Keratinocyte (primary cell): ENCODE results near the gene ADCY7. TPM values are rescaled to one million over a fixed set of nuclear protein-coding genes. Genes with fewer than 3 reads are reported as not detected.

Source experiments
- DNase-seq: peaks from one replicate; pipeline ENCODE4 v3.0.0-alpha.2; 2011; ENCODE audit warnings: low read depth, missing footprints, low spot score
- FAIRE-seq: peaks from 2 replicates; lab custom pipeline; 2011; peaks lifted over from hg19 to GRCh38; lab: Jason Lieb, UNC
- H2AFZ ChIP-seq: 2 replicates; pipeline ENCODE4 v1.6.0; 2012; ENCODE audit warnings: low read length, control low read depth, inconsistent platforms; ENCODE audit not compliant: control insufficient read depth
- H3K27ac ChIP-seq: 2 replicates; pipeline ENCODE4 v1.5.1; 2011; ENCODE audit warnings: low read length; ENCODE audit not compliant: control insufficient read depth, insufficient read depth
- H3K27me3 ChIP-seq: 3 replicates; pipeline ENCODE4 v1.6.0; 2011; ENCODE audit warnings: low read length; ENCODE audit not compliant: control insufficient read depth, insufficient read depth; ENCODE audit errors: extremely low read depth
- H3K36me3 ChIP-seq, 2 experiments: 2 replicates in 1 of 2; 3 replicates in 1 of 2; pipeline ENCODE4 v1.5.1; 2011; ENCODE audit warnings: low read length in 2 of 2, mild to moderate bottlenecking in 1 of 2; ENCODE audit not compliant: control insufficient read depth in 2 of 2, insufficient read depth in 2 of 2; ENCODE audit errors: extremely low read depth in 1 of 2
- H3K4me1 ChIP-seq: 3 replicates; pipeline ENCODE4 v1.5.1; 2011; ENCODE audit warnings: low read length; ENCODE audit not compliant: control insufficient read depth, insufficient read depth; ENCODE audit errors: extremely low read depth
- H3K4me2 ChIP-seq: 3 replicates; pipeline ENCODE4 v1.6.0; 2011; ENCODE audit warnings: low read depth, low read length; ENCODE audit not compliant: control insufficient read depth, insufficient read depth; ENCODE audit errors: extremely low read depth
- H3K4me3 ChIP-seq, 3 experiments: fragments of 200-600 bp in 1 of 3; sonication (generic) in 1 of 3; 2 replicates in 2 of 3; 3 replicates in 1 of 3; pipeline ENCODE4 v1.5.1; 2011 to 2016; ENCODE audit warnings: low read length in 3 of 3, mild to moderate bottlenecking in 3 of 3, control low read depth in 2 of 3, inconsistent platforms in 1 of 3, low read depth in 1 of 3, mixed read lengths in 1 of 3, mixed run types in 1 of 3, moderate library complexity in 1 of 3; ENCODE audit not compliant: control insufficient read depth in 2 of 3, insufficient read depth in 2 of 3; ENCODE audit errors: extremely low read depth in 1 of 3
- H3K79me2 ChIP-seq: 2 replicates; pipeline ENCODE4 v1.6.0; 2012; ENCODE audit warnings: low read length; ENCODE audit not compliant: control insufficient read depth, insufficient read depth
- H3K9ac ChIP-seq: 3 replicates; pipeline ENCODE4 v1.6.0; 2011; ENCODE audit warnings: low read length; ENCODE audit not compliant: control insufficient read depth, insufficient read depth; ENCODE audit errors: extremely low read depth
- H3K9me1 ChIP-seq: 3 replicates; pipeline ENCODE4 v1.6.0; 2011; ENCODE audit warnings: low read length; ENCODE audit not compliant: control insufficient read depth, insufficient read depth; ENCODE audit errors: extremely low read depth
- H3K9me3 ChIP-seq: 2 replicates; pipeline ENCODE4 v1.5.1; 2012; ENCODE audit warnings: low read depth, low read length; ENCODE audit not compliant: control insufficient read depth
- H4K20me1 ChIP-seq: 3 replicates; pipeline ENCODE4 v1.6.0; 2011; ENCODE audit warnings: low read length; ENCODE audit not compliant: control insufficient read depth, insufficient read depth; ENCODE audit errors: extremely low read depth
- EZH2 ChIP-seq: IDR thresholded peaks from one replicate; pipeline ENCODE4 v1.6.1; 2012; ENCODE audit warnings: inconsistent platforms, mild to moderate bottlenecking, low read length, moderate library complexity
- dilution Hi-C: fragments of 300-500 bp; cut with MboI; formaldehyde crosslinking; loops from one replicate; pipeline ENCODE4 v1.7.0; 2020; ENCODE audit warnings: low sequenced_read_pairs; ENCODE audit not compliant: extremely low pct_ligation_motif_present
- polyA plus RNA-seq, 5 experiments: library from polyadenylated mRNA; depleted of rRNA in 3 of 5; stranded (reverse) in 3 of 5; stranded (forward) in 1 of 5; unstranded in 1 of 5; fragments of >200 nt; gene quantifications; 1 replicate in 1 of 5; 2 replicates in 3 of 5; 3 replicates in 1 of 5; pipeline versions ENCODE4 v1.2.1 to v1.2.3, GENCODE V29; 2011 to 2012; ENCODE audit warnings: missing spikeins in 2 of 5, low read depth in 1 of 5, low replicate concordance in 1 of 5
- TF ChIP-seq, protein P1 (sequence below), 3 experiments: IDR thresholded peaks in 1 of 3; conservative IDR thresholded peaks in 1 of 3; optimal IDR thresholded peaks in 1 of 3; 2 replicates in 2 of 3; 3 replicates in 1 of 3; pipeline versions ENCODE3 to v1.5.1; 2011; ENCODE audit warnings: low read length in 3 of 3, mild to moderate bottlenecking in 3 of 3, moderate library complexity in 2 of 3, control low read depth in 1 of 3, inconsistent platforms in 1 of 3; ENCODE audit not compliant: insufficient read depth in 2 of 3; ENCODE audit errors: extremely low read depth in 1 of 3

ADCY7 gene
- polyA plus RNA-seq, 1 donor (not counting 4 experiments of a cell fraction or from before 2014, with no cell fraction given), result 5.1 TPM

DNA sequence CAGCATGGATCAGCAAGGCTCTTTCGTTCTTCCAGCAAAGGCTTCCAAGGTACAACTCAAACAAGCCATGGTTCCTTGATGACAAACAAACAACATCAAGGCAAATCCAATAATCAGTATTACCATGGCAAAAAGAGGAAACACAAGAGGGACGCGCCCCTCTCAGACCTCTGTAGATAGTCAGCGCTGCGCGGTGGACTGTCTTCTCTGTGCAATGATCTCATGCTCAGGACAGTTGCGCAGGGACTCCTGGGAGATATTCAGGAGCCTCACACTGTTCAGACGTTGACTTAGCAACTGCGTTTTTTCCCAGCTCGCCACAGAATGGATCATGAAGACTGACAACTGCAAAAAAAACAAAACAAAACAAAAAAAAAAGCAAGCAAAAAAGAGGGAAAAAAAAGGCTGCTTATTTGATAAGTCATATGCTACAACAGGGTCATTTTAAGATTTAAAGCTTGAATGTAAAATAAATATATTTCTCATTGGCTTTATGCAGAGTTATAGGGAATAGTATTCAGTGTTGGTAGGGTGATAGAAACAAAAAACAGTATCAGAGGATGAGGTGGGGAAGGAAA lies 37.1 kb upstream of the ADCY7 start:
- Histone ChIP-seq H3K79me2 (no peaks in the 10 kb centered on the region), H3K27ac (no peak overlapping the region), H4K20me1 (no peaks in the 10 kb centered on the region), H3K4me1 (peaks cover 6% of the 10 kb centered on the region), H3K4me2 (no peak overlapping the region), H3K36me3 (peaks cover 10% of the 10 kb centered on the region in 2 experiments), H2AFZ (no peak overlapping the region), H3K9ac (no peak overlapping the region), H3K27me3 (no peaks in the 10 kb centered on the region), H3K9me3 (no peaks in the 10 kb centered on the region), H3K4me3 (no peak overlapping the region), H3K9me1 (no peaks in the 10 kb centered on the region)
- TF ChIP-seq EZH2, result no peak
- TF ChIP-seq, protein P1, sequence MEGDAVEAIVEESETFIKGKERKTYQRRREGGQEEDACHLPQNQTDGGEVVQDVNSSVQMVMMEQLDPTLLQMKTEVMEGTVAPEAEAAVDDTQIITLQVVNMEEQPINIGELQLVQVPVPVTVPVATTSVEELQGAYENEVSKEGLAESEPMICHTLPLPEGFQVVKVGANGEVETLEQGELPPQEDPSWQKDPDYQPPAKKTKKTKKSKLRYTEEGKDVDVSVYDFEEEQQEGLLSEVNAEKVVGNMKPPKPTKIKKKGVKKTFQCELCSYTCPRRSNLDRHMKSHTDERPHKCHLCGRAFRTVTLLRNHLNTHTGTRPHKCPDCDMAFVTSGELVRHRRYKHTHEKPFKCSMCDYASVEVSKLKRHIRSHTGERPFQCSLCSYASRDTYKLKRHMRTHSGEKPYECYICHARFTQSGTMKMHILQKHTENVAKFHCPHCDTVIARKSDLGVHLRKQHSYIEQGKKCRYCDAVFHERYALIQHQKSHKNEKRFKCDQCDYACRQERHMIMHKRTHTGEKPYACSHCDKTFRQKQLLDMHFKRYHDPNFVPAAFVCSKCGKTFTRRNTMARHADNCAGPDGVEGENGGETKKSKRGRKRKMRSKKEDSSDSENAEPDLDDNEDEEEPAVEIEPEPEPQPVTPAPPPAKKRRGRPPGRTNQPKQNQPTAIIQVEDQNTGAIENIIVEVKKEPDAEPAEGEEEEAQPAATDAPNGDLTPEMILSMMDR (optimal IDR thresholded peaks at IDR 0.05 in 1 of 3, IDR thresholded peaks at IDR 0.05 in 1 of 3, conservative IDR thresholded peaks at IDR 0.05 in 1 of 3; ENCODE audit: extremely low read depth in 1 of 3, insufficient read depth in 2 of 3, low read length in 3 of 3), result no peak
- DNase-seq, result no peak
- no peak for FAIRE-seq
- dilution Hi-C loops, result no loop called here

DNA sequence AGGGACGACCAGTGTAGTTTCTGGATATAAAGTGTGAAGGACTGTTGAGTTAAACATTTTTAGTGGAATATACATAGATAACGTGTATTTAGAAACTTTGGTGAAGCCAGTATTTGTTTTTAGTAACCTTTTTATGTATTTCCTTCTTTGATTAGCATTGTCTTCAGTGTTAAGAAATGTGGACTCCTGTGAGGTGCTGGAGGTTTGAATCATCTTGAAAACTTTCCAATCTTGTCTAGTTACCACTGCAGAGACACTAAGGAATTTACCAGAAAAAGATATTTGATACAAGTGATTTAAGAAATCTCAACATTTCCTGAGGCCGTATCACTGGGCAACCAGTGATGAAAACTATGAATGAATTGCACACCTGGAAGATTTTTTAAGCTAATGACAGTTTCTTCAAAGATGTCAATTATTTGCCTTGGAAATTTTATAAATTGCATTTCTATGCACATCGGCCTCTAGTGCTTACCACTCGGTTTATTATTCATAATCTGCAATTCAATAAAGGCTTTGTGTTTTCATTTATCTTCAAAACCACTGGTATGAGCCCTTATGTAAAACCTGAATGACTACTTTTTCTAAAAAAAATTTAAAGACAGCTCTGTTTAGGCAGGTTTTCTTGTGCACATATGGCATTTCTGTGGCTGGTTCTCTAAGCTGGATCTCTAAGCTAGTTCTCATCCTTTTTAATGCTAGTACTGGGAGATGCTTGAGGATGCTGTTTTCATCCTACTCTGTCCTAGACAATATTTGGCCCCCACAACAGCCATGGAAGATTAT lies 31.4 kb upstream of the ADCY7 start:
- no peak overlapping the region for H3K9ac ChIP-seq
- H3K36me3 ChIP-seq, result no peaks in the 10 kb centered on the region
- no peak for TF ChIP-seq EZH2
- TF ChIP-seq, protein P1 (optimal IDR thresholded peaks at IDR 0.05 in 1 of 3, IDR thresholded peaks at IDR 0.05 in 1 of 3, conservative IDR thresholded peaks at IDR 0.05 in 1 of 3; ENCODE audit: extremely low read depth in 1 of 3, insufficient read depth in 2 of 3, low read length in 3 of 3), result no peak
- peaks cover 23% of the 10 kb centered on the region for H3K4me1 ChIP-seq
- H3K27ac ChIP-seq, result peak overlapping the region; percentile 37
- H3K4me3 ChIP-seq, result peak overlapping the region in 2 of 3 experiments; percentile 34 to 35
- H4K20me1 ChIP-seq, result no peaks in the 10 kb centered on the region
- dilution Hi-C loops, result no loop called here
- H3K9me1 ChIP-seq, result no peaks in the 10 kb centered on the region
- no peaks in the 10 kb centered on the region for H3K9me3 ChIP-seq
- no peak for DNase-seq
- H3K79me2 ChIP-seq, result no peaks in the 10 kb centered on the region
- H3K4me2 ChIP-seq, result peak overlapping the region; percentile 72
- peak; percentile 59 for FAIRE-seq
- no peaks in the 10 kb centered on the region for H3K27me3 ChIP-seq
- no peak overlapping the region for H2AFZ ChIP-seq
